ENCODE measurements around the gene SKOR2. TPM values are rescaled to one million over a fixed set of nuclear protein-coding genes. Genes with fewer than 3 reads are reported as not detected.

SKOR2 gene
- total and polyA plus RNA-seq, 2 of the 4 experiments (the other 2 are of a cell fraction), result not detected

DNA sequence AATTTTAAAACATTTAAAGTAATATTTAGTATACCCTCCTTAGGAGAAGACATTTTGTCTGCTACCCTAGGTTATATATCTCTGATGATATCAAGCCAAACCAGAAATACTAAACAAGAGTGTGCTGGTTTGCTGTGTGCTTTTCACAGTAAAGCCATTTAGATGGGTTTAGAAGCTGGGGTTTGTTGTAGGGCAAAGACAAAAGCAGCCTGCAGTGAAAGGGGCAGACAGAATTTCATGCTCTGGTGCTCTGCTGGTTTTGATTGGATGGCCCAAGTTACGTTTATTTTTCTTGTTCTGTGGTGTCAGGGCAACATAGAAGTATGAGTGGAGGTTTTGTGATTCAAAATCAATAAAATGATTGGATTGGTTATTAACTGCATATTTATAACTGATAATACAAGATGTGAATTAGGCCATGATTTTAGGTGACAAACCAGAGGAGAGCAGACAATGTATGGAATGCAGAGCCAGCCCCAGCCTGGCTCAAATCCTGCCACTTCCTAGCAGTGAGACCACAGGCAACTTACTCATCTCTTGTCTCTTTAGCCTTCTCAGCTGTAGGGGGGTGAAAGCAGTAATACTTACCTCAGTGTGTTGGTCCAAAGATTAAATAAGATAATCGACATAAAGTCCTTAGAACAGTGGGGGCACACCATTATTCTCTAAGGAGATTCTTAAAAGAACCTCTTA lies 44.4 kb downstream of the SKOR2 start:
- intact Hi-C loops (cut with micrococcal nuclease), result no loop called here
- TF ChIP-seq MAZ (IDR thresholded peaks at IDR 0.05; ENCODE audit: borderline replicate concordance, low read depth, low read length), result no peak
- no peak for TF ChIP-seq BHLHE40 (IDR thresholded peaks at IDR 0.05; ENCODE audit: low read depth, low read length)
- no peak for TF ChIP-seq NFE2L2 (IDR thresholded peaks at IDR 0.05; ENCODE audit: low read depth, low read length)
- no peak for TF ChIP-seq RFX5 (IDR thresholded peaks at IDR 0.05; ENCODE audit: low read depth, low read length)
- TF ChIP-seq MAFK (IDR thresholded peaks at IDR 0.05; ENCODE audit: low read depth, low read length), result no peak
- TF ChIP-seq, protein P1, sequence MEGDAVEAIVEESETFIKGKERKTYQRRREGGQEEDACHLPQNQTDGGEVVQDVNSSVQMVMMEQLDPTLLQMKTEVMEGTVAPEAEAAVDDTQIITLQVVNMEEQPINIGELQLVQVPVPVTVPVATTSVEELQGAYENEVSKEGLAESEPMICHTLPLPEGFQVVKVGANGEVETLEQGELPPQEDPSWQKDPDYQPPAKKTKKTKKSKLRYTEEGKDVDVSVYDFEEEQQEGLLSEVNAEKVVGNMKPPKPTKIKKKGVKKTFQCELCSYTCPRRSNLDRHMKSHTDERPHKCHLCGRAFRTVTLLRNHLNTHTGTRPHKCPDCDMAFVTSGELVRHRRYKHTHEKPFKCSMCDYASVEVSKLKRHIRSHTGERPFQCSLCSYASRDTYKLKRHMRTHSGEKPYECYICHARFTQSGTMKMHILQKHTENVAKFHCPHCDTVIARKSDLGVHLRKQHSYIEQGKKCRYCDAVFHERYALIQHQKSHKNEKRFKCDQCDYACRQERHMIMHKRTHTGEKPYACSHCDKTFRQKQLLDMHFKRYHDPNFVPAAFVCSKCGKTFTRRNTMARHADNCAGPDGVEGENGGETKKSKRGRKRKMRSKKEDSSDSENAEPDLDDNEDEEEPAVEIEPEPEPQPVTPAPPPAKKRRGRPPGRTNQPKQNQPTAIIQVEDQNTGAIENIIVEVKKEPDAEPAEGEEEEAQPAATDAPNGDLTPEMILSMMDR (conservative IDR thresholded peaks at IDR 0.05; ENCODE audit: low read depth, low read length), result no peak

More for the DNA sequence above, 44.4 kb downstream of the SKOR2 start:
- Histone ChIP-seq H3K27ac (ENCODE audit: insufficient read depth, low read length) (no peak overlapping the region), H3K56ac (ENCODE audit: extremely low read depth, insufficient read depth, low read length) (no peak overlapping the region), H3K4ac (ENCODE audit: low read depth, low read length) (no peak overlapping the region), H3K23ac (ENCODE audit: low read depth, low read length) (no peak overlapping the region), H3K9me1 (ENCODE audit: insufficient read depth, low read length) (no peaks in the 10 kb centered on the region), H2AFZ (replicated peaks; ENCODE audit: low read length, poor library complexity) (no peak overlapping the region), H4K20me1 (ENCODE audit: insufficient read depth, low read length) (no peaks in the 10 kb centered on the region), H3K27me3 (ENCODE audit: control insufficient read depth, insufficient read depth, low read length) (peaks cover 3% of the 10 kb centered on the region; the same call in 1 of the 2 replicates), H4K5ac (ENCODE audit: low read depth, low read length) (no peak overlapping the region), H3K4me2 (ENCODE audit: low read depth, low read length) (no peak overlapping the region), H3K79me1 (ENCODE audit: low read depth in 1 of 2, low read length in 2 of 2) (no peaks in the 10 kb centered on the region), H2AK9ac (replicated peaks; ENCODE audit: low read depth, low read length, poor library complexity) (no peak overlapping the region), H2BK15ac (ENCODE audit: low read depth, low read length) (no peak overlapping the region), H2AK5ac (ENCODE audit: low read depth, low read length) (no peak overlapping the region), H4K91ac (ENCODE audit: insufficient read depth, low read depth, low read length) (no peak overlapping the region), H4K8ac (ENCODE audit: low read depth in 2 of 2, low read length in 2 of 2) (no peak overlapping the region), H3K9ac (ENCODE audit: low read depth, low read length) (no peak overlapping the region), H3K14ac (replicated peaks; ENCODE audit: low read depth, low read length) (no peak overlapping the region), H2BK5ac (ENCODE audit: low read depth, low read length, poor library complexity, severe bottlenecking) (no peak overlapping the region), H2BK120ac (ENCODE audit: low read depth, low read length) (no peak overlapping the region), H3K18ac (ENCODE audit: low read depth, low read length) (no peak overlapping the region), H2BK20ac (ENCODE audit: low read depth, low read length) (no peak overlapping the region), H3K4me1 (ENCODE audit: control insufficient read depth, insufficient read depth, low read length) (no peaks in the 10 kb centered on the region), H3K4me3 (ENCODE audit: insufficient read depth, low read depth, low read length) (no peak overlapping the region), H3K9me3 (ENCODE audit: control insufficient read depth, insufficient read depth, low read length) (no peaks in the 10 kb centered on the region), H3K36me3 (ENCODE audit: control insufficient read depth, insufficient read depth, low read length) (no peaks in the 10 kb centered on the region)
- dilution Hi-C loops (cut with HindIII; ENCODE audit: low sequenced_read_pairs, unreplicated experiment), result no loop called here
- ChIA-PET CTCF (no interaction called here), POLR2A (ENCODE audit: unreplicated experiment) (interaction anchor here (0.6 kb wide), 1 partner anchor 96 kb away, joined by 3 read pairs; no protein-coding TSS in a partner anchor)
- no peak for ATAC-seq (ENCODE audit: low read depth)
- no peak for DNase-seq
- in situ Hi-C loops (cut with MboI; ENCODE audit: low sequenced_read_pairs), result loop anchor here (5.0 kb wide), 1 partner anchor 105 kb away; no protein-coding TSS in a partner anchor
- WGBS, 2 experiments (ENCODE audit: extremely low coverage in 2 of 2, insufficient read length in 1 of 2), result no CpG with 5 or more reads among the region's 2 CpGs
- BruUV-seq (replicated peaks), result no TSS peak

Measured in IMR-90 (cell line).